NB4 (cell line): ENCODE results near the gene SCIN.
"Not testable (repeated sequence)": the region's sequence is repeated elsewhere in the genome, so short reads cannot be mapped to it uniquely, and the experiment has no call there.

Experiments used
- DNase-seq: peaks from one replicate; pipeline ENCODE4 v3.0.0; 2010; ENCODE audit warnings: low read depth
- H3K4me3 ChIP-seq: one replicate; pipeline ENCODE4 v1.5.1; 2011; ENCODE audit warnings: mild to moderate bottlenecking, low read depth, low read length, moderate library complexity
- MAX ChIP-seq: IDR thresholded peaks from 2 replicates; pipeline ENCODE4 v1.6.1; 2011; ENCODE audit warnings: low read depth, low read length
- MYC ChIP-seq: IDR thresholded peaks from 2 replicates; pipeline ENCODE4 v1.6.1; 2011; ENCODE audit warnings: low read depth, low read length
- POLR2A ChIP-seq: IDR thresholded peaks from 2 replicates; pipeline ENCODE4 v1.6.1; 2011; ENCODE audit warnings: mild to moderate bottlenecking; ENCODE audit not compliant: insufficient read length; ENCODE audit errors: extremely low read depth
- TF ChIP-seq, protein P1 (sequence below): IDR thresholded peaks from one replicate; pipeline ENCODE4 v1.5.1; 2012; ENCODE audit warnings: low read depth, low read length

SCIN gene

GRCh38 chr7:12689451-12689850, 118.9 kb downstream of the SCIN start:
- TF ChIP-seq MYC = no peak
- TF ChIP-seq, protein P1, sequence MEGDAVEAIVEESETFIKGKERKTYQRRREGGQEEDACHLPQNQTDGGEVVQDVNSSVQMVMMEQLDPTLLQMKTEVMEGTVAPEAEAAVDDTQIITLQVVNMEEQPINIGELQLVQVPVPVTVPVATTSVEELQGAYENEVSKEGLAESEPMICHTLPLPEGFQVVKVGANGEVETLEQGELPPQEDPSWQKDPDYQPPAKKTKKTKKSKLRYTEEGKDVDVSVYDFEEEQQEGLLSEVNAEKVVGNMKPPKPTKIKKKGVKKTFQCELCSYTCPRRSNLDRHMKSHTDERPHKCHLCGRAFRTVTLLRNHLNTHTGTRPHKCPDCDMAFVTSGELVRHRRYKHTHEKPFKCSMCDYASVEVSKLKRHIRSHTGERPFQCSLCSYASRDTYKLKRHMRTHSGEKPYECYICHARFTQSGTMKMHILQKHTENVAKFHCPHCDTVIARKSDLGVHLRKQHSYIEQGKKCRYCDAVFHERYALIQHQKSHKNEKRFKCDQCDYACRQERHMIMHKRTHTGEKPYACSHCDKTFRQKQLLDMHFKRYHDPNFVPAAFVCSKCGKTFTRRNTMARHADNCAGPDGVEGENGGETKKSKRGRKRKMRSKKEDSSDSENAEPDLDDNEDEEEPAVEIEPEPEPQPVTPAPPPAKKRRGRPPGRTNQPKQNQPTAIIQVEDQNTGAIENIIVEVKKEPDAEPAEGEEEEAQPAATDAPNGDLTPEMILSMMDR = no peak
- DNase-seq = no peak
- H3K4me3 ChIP-seq = peak overlapping the region; percentile 72

DNA sequence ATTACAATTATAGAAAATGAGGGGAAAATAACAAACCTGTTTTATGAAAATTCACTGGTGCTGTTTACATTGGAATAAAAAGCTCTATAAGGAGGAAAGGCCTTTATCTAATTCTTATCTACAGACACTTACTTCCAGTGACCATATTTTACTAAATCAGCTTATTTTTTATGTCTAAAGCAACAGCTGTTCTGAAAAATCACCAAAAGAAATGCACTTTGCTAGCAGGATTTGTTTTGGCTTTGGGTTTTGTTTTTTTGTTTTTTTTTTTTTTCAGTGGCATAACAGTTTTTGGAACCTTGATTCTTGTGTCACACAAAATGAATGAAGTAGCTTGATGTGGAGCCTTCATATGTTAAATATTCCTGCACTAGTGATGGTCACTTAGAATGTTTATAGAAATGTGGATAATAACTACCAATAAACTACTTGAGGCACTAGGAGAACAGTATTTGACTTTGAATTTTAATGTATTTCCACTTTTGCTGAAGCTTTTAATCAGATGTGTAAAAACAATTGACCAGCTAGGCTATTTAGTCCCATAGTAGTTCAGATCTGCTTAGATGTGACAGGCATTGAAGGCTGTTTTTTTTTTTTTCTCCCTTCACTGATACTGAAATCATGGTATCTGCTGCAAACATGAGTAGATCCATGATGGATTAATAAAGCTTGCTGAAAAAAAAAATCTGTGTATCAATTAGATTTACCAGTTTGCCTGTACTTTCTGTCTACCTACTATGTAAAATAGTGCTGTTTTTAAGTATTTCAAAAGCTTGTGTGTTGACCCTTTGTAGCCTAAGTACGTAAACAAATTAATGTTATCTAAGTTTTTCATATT, 119.7 kb downstream of the SCIN start:
- no peak for DNase-seq
- TF ChIP-seq POLR2A (no peak), MAX (no peak), MYC (no peak)
- TF ChIP-seq, protein P1 = no peak
- peak overlapping the region; percentile 72 for H3K4me3 ChIP-seq

DNA sequence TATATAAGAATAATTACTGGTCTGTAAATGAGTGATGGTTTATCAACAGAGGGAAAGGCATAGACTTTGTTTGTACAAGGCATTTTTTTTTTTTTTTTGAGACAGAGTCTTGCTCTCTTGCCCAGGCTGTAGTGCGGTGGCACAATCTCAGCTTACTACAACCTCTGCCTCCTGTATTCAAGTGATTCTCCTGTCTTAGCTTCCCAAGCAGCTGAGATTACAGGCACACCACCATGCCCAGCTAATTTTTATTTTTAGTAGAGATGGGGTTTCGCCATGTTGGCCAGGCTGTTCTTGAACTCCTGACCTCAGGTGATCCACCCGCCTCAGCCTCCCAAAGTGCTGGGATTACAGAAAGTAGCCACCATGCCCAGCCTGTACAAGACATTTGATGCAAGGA, 120.9 kb downstream of the SCIN start:
- H3K4me3 ChIP-seq, DNase-seq: not testable (repeated sequence)

- TF ChIP-seq POLR2A (no peak), MYC (no peak), MAX (no peak)
- TF ChIP-seq, protein P1 = no peak
- no peak overlapping the region for H3K4me3 ChIP-seq
- no peak for DNase-seq
These were observed 121.5 kb downstream of the SCIN start for GRCh38 chr7:12692035-12692434.

- no peak overlapping the region for H3K4me3 ChIP-seq
These were observed 122.1 kb downstream of the SCIN start for GRCh38 chr7:12692479-12693259.

DNA sequence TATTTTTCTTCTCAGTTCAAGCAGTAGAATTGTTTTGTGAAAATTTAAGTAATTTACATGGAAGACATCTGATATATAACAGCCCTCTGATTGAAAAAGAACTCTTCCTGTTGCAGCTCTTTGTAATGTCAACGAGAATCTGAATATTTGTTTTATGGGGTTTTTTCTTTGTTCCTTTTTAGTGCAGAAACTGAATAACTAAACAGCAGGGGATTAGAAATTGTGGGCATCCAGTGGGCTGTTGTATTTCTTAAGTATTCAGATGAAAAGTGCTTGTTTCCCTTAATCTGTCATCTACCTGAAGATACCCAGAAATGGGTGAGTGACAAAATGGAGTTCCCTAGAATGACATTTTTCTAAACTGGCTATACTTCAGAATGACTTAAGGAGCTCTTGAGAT, 124.3 kb downstream of the SCIN start:
- H3K4me3 ChIP-seq = no peak overlapping the region
- DNase-seq = no peak
- TF ChIP-seq POLR2A = no peak
- TF ChIP-seq, protein P1 = no peak
- TF ChIP-seq MYC = no peak
- no peak for TF ChIP-seq MAX

More at GRCh38 chr7:12692479-12693259, 122.1 kb downstream of the SCIN start:
- TF ChIP-seq, protein P1 = no peak
- TF ChIP-seq MYC = no peak
- no peak for TF ChIP-seq MAX
- TF ChIP-seq POLR2A = no peak
- no peak for DNase-seq
